Testis (tissue), 3 donors: ENCODE data around the gene CRADD. TPM values are rescaled to one million over a fixed set of nuclear protein-coding genes. Genes with fewer than 3 reads are reported as not detected.

Experiments
- DNase-seq: peaks from one replicate; pipeline ENCODE4 v3.0.0-alpha.2; 2019
- H3K27ac ChIP-seq, 2 donors: fragments of 200-600 bp; sonication (generic); one replicate each; pipeline ENCODE4 v1.5.1; 2019
- H3K27me3 ChIP-seq: fragments of 200-600 bp; sonication (generic); one replicate; pipeline ENCODE4 v1.5.1; 2019
- H3K36me3 ChIP-seq: fragments of 200-600 bp; sonication (generic); one replicate; pipeline ENCODE4 v1.5.1; 2017; ENCODE audit warnings: low read depth; ENCODE audit errors: missing control alignments
- H3K4me1 ChIP-seq: fragments of 200-600 bp; sonication (generic); one replicate; pipeline ENCODE4 v1.5.1; 2019
- H3K4me3 ChIP-seq, 2 donors: fragments of 200-600 bp; sonication (generic); one replicate each; pipeline ENCODE4 v1.5.1; 2017 to 2019
- H3K9me3 ChIP-seq: fragments of 200-600 bp; sonication (generic); one replicate; pipeline ENCODE4 v1.5.1; 2017
- POLR2A ChIP-seq: fragments of 450-650 bp; IDR thresholded peaks from one replicate; pipeline ENCODE4 v1.6.1; 2017; ENCODE audit warnings: antibody characterized with exemption, mild to moderate bottlenecking, moderate library complexity
- WGBS, 2 donors: methylation state at CpG; one replicate each; pipeline ENCODE4 v1.1.5; 2018; 5-methylcytosine and 5-hydroxymethylcytosine counted together
- intact Hi-C: fragments of 100-400 bp; cut with DNase I; formaldehyde crosslinking; loops from one replicate; pipeline ENCODE4 v1.15.1; 2023; ENCODE audit warnings: low total_unique reads
- polyA plus RNA-seq: library from polyadenylated mRNA; stranded (reverse); fragments of 350-450 nt; fragmentation: Illumina TruSeq; extraction: RNeasy Lipid Tissue Mini Kit (QIAGEN cat#74804); gene quantifications from one replicate; pipeline ENCODE4 v1.2.3, GENCODE V29; 2014; ENCODE audit warnings: low read depth, low replicate concordance; ENCODE audit not compliant: insufficient read depth
- total RNA-seq, 2 donors: library from RNA; depleted of rRNA; stranded (reverse); fragments of >200 nt; gene quantifications; one replicate each; pipeline ENCODE4 v1.2.3, GENCODE V29; 2016
- TF ChIP-seq, protein P1 (sequence below), 3 experiments: fragments of 450-650 bp in 2 of 3; fragments of 200-600 bp in 1 of 3; sonication (generic) in 1 of 3; IDR thresholded peaks; one replicate each; pipeline ENCODE4 v1.5.1; 2016 to 2019; ENCODE audit warnings: antibody characterized with exemption in 3 of 3, mild to moderate bottlenecking in 2 of 3, moderate library complexity in 1 of 3

Gene CRADD
- total and polyA plus RNA-seq, 3 donors from 2014 or later, result 43.2 to 53.0 (median 46.0) TPM

- Histone ChIP-seq H3K36me3 (no peaks in the 10 kb centered on the region), H3K27ac (no peak overlapping the region), H3K27me3 (no peaks in the 10 kb centered on the region), H3K4me3 (no peak overlapping the region), H3K4me1 (peaks cover 12% of the 10 kb centered on the region), H3K9me3 (no peaks in the 10 kb centered on the region)
- no peak for DNase-seq
- TF ChIP-seq, protein P1, sequence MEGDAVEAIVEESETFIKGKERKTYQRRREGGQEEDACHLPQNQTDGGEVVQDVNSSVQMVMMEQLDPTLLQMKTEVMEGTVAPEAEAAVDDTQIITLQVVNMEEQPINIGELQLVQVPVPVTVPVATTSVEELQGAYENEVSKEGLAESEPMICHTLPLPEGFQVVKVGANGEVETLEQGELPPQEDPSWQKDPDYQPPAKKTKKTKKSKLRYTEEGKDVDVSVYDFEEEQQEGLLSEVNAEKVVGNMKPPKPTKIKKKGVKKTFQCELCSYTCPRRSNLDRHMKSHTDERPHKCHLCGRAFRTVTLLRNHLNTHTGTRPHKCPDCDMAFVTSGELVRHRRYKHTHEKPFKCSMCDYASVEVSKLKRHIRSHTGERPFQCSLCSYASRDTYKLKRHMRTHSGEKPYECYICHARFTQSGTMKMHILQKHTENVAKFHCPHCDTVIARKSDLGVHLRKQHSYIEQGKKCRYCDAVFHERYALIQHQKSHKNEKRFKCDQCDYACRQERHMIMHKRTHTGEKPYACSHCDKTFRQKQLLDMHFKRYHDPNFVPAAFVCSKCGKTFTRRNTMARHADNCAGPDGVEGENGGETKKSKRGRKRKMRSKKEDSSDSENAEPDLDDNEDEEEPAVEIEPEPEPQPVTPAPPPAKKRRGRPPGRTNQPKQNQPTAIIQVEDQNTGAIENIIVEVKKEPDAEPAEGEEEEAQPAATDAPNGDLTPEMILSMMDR (IDR thresholded peaks at IDR 0.05), result no peak
- TF ChIP-seq POLR2A, result no peak
- WGBS, 2 donors, result 97 to 98% methylated on average over 2 of the region's 2 CpGs
- intact Hi-C loops, result no loop called here
Measured at GRCh38 chr12:93745286-93745685, 68.1 kb downstream of the CRADD start.

- DNase-seq, result no peak
- H3K4me3 ChIP-seq, result no peak overlapping the region
- H3K27ac ChIP-seq, result peak overlapping the region in 1 of 2 donors; percentile 1
- 58 to 59% methylated on average over 4 of the region's 4 CpGs for WGBS, 2 donors
- TF ChIP-seq, protein P1 (IDR thresholded peaks at IDR 0.05), result no peak
- TF ChIP-seq POLR2A, result no peak
- peaks cover 12% of the 10 kb centered on the region for H3K4me1 ChIP-seq
- no peaks in the 10 kb centered on the region for H3K36me3 ChIP-seq
- H3K27me3 ChIP-seq, result no peaks in the 10 kb centered on the region
- no peaks in the 10 kb centered on the region for H3K9me3 ChIP-seq
- intact Hi-C loops, result no loop called here
Measured at GRCh38 chr12:93746572-93747168, 69.5 kb downstream of the CRADD start.

GRCh38 chr12:93748672-93749383, 71.7 kb downstream of the CRADD start:
- 98 to 100% methylated on average over 2 of the region's 2 CpGs for WGBS, 2 donors
- H3K4me1 ChIP-seq, result peaks cover 11% of the 10 kb centered on the region
- no peak overlapping the region for H3K27ac ChIP-seq
- intact Hi-C loops, result no loop called here
- DNase-seq, result no peak
- no peak for TF ChIP-seq POLR2A
- TF ChIP-seq, protein P1 (IDR thresholded peaks at IDR 0.05), result no peak
- no peaks in the 10 kb centered on the region for H3K27me3 ChIP-seq
- no peaks in the 10 kb centered on the region for H3K36me3 ChIP-seq
- H3K9me3 ChIP-seq, result no peaks in the 10 kb centered on the region
- no peak overlapping the region for H3K4me3 ChIP-seq

DNA sequence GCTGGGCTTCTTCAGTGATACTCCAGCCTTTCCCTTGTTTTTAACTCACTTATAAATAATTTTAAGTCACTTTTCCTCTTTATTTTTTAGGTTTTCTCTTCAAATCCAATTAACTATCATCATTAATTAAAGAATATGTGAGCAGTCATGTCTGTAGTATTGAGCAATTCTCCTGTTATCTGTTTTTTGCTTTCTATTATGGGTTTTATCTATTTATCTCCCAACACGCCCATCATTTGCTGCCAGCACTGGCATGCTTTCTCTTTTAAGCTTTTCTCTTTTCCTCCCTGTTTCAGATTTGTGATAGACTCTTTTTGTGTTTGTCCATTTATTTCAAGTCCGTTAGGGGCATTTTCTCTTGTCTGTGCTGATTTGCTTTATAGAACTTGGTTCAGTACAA, 72.3 kb downstream of the CRADD start:
- no peak for TF ChIP-seq POLR2A
- TF ChIP-seq, protein P1 (IDR thresholded peaks at IDR 0.05), result no peak
- DNase-seq, result no peak
- Histone ChIP-seq H3K27me3 (no peaks in the 10 kb centered on the region), H3K27ac (no peak overlapping the region), H3K4me3 (no peak overlapping the region), H3K36me3 (no peaks in the 10 kb centered on the region), H3K9me3 (no peaks in the 10 kb centered on the region), H3K4me1 (peaks cover 8% of the 10 kb centered on the region)
- 78 to 79% methylated on average over 2 of the region's 2 CpGs for WGBS, 2 donors
- intact Hi-C loops, result no loop called here
